Calu3 (cell line): Measurements from ENCODE around the gene CYB5R3. TPM values are rescaled to one million over a fixed set of nuclear protein-coding genes. Genes with fewer than 3 reads are reported as not detected.

Source experiments
- BruUV-seq: library from RNA; stranded (reverse); fragments of 400-500 nt; replicated peaks from 2 replicates; lab custom pipeline; 2021; lab: Mats Ljungman, UMichigan
- CTCF ChIA-PET: fragments of 300-600 bp; sonication (Branson Sonifier 250); formaldehyde crosslinking; loops from one replicate; lab custom pipeline; 2022; ENCODE audit warnings: antibody characterized with exemption; lab: Charles Lee
- DNase-seq: peaks from one replicate; pipeline ENCODE4 v3.0.0; 2022
- H3K27ac Mint-ChIP-seq: one replicate; pipeline ENCODE4 v1.8.0; 2022; ENCODE audit warnings: mixed read lengths; ENCODE audit not compliant: unreplicated experiment
- H3K27me3 Mint-ChIP-seq: one replicate; pipeline ENCODE4 v1.8.0; 2022; ENCODE audit warnings: mixed read lengths; ENCODE audit not compliant: unreplicated experiment
- H3K36me3 Mint-ChIP-seq: one replicate; pipeline ENCODE4 v1.8.0; 2022; ENCODE audit warnings: mild to moderate bottlenecking, moderate library complexity, mixed read lengths; ENCODE audit not compliant: insufficient read depth, unreplicated experiment
- H3K4me1 Mint-ChIP-seq: one replicate; pipeline ENCODE4 v1.8.0; 2022; ENCODE audit warnings: mild to moderate bottlenecking, low read depth, mixed read lengths; ENCODE audit not compliant: unreplicated experiment
- H3K4me3 Mint-ChIP-seq: one replicate; pipeline ENCODE4 v1.8.0; 2022; ENCODE audit warnings: mild to moderate bottlenecking, low read depth, moderate library complexity, mixed read lengths; ENCODE audit not compliant: unreplicated experiment
- H3K9me3 Mint-ChIP-seq: one replicate; pipeline ENCODE4 v1.8.0; 2022; ENCODE audit warnings: low read depth, mixed read lengths; ENCODE audit not compliant: unreplicated experiment
- CTCF ChIP-seq: fragments of 200-600 bp; IDR thresholded peaks from one replicate; pipeline ENCODE4 v1.8.0; 2022; ENCODE audit warnings: antibody characterized with exemption; ENCODE audit not compliant: unreplicated experiment
- intact Hi-C: fragments of 100-400 bp; cut with micrococcal nuclease; formaldehyde crosslinking; loops from one replicate; pipeline ENCODE4 v1.10.0; 2022; ENCODE audit not compliant: unreplicated experiment
- total RNA-seq: library from RNA; stranded (reverse); gene quantifications from 2 replicates; pipeline ENCODE4 v1.2.3, GENCODE V29; 2022

Gene CYB5R3
- total RNA-seq, 1 experiment from 2014 or later: 101 TPM

GRCh38 chr22:42688241-42689211, 39.3 kb upstream of the CYB5R3 start:
- Mint-ChIP-seq H3K4me3 (peak overlapping the region; percentile 41), H3K27ac (peak overlapping the region; percentile 65), H3K4me1 (peaks cover 26% of the 10 kb centered on the region), H3K9me3 (no peaks in the 10 kb centered on the region), H3K27me3 (no peaks in the 10 kb centered on the region), H3K36me3 (peaks cover 26% of the 10 kb centered on the region)
- intact Hi-C loops: no loop called here
- BruUV-seq: no TSS peak
- CTCF ChIA-PET: interaction anchor here (0.5 to 0.7 kb wide), 3 partner anchors 10 to 465 kb away, joined by 3 to 5 read pairs (median 4); no protein-coding TSS in a partner anchor
- TF ChIP-seq CTCF: no peak
- DNase-seq: peak; percentile 73

- no peak for TF ChIP-seq CTCF
- peak overlapping the region; percentile 56 for H3K27ac Mint-ChIP-seq
- H3K9me3 Mint-ChIP-seq: no peaks in the 10 kb centered on the region
- peaks cover 33% of the 10 kb centered on the region for H3K4me1 Mint-ChIP-seq
- peak; percentile 48 for DNase-seq
- no TSS peak for BruUV-seq
- H3K4me3 Mint-ChIP-seq: peak overlapping the region; percentile 2
- H3K36me3 Mint-ChIP-seq: peaks cover 21% of the 10 kb centered on the region
- CTCF ChIA-PET: interaction anchor here (0.6 kb wide), 2 partner anchors 37 to 40 kb away, joined by 3 read pairs; no protein-coding TSS in a partner anchor
- H3K27me3 Mint-ChIP-seq: no peaks in the 10 kb centered on the region
- intact Hi-C loops: no loop called here
Observed at GRCh38 chr22:42686756-42687491, 37.7 kb upstream of the CYB5R3 start.

- H3K27me3 Mint-ChIP-seq: no peaks in the 10 kb centered on the region
- H3K27ac Mint-ChIP-seq: peak overlapping the region; percentile 56
- TF ChIP-seq CTCF: no peak
- no peaks in the 10 kb centered on the region for H3K9me3 Mint-ChIP-seq
- peaks cover 41% of the 10 kb centered on the region for H3K4me1 Mint-ChIP-seq
- no peak overlapping the region for H3K4me3 Mint-ChIP-seq
- peaks cover 21% of the 10 kb centered on the region for H3K36me3 Mint-ChIP-seq
- CTCF ChIA-PET: interaction anchor here (0.6 to 0.7 kb wide), 2 partner anchors 10 to 41 kb away, joined by 3 read pairs; no protein-coding TSS in a partner anchor
- DNase-seq: peak; percentile 30
- no TSS peak for BruUV-seq
- intact Hi-C loops: no loop called here
Observed at GRCh38 chr22:42685941-42686653, 36.9 kb upstream of the CYB5R3 start.
